Measurements from ENCODE around the gene SEC11C. TPM values are rescaled to one million over a fixed set of nuclear protein-coding genes. Genes with fewer than 3 reads are reported as not detected.

Gene SEC11C
- total and polyA plus RNA-seq, 2 of the 8 experiments (the other 6 are each of a cell fraction or from before 2014, with no cell fraction given): 27.1 to 59.3 TPM

GRCh38 chr18:59140302-59140885, 710 bp downstream of the SEC11C start:
- Histone ChIP-seq H3K9me3 (ENCODE audit: insufficient read depth in 2 of 2, low read depth in 1 of 2, low read length in 1 of 2) (no peaks in the 10 kb centered on the region), H4K5ac (ENCODE audit: insufficient read length, low read depth, low read length) (no peak overlapping the region), H3K79me1 (ENCODE audit: low read depth, low read length) (no peaks in the 10 kb centered on the region), H3K14ac (ENCODE audit: insufficient read length) (no peak overlapping the region), H2AK5ac (ENCODE audit: low read depth, low read length) (no peak overlapping the region), H2BK120ac (replicated peaks; ENCODE audit: low read depth, low read length) (no peak overlapping the region), H3K4me2 (ENCODE audit: insufficient read depth in 1 of 2, low read depth in 2 of 2, low read length in 2 of 2) (peak overlapping the region; percentile 83 to 90), H3K36me3 (ENCODE audit: control insufficient read depth in 2 of 4, insufficient read depth in 4 of 4, low read length in 3 of 4) (no peaks in the 10 kb centered on the region), H3K9ac (replicated peaks in 1 of 4; ENCODE audit: extremely low read depth in 1 of 4, low read depth in 3 of 4, low read length in 3 of 4) (peak overlapping the region in 3 of 4 experiments; percentile 1 to 53 (median 38); a peak in 6 of 7 replicates), H4K91ac (replicated peaks; ENCODE audit: insufficient read length, low read length) (no peak overlapping the region), H3K4me1 (replicated peaks in 1 of 4; ENCODE audit: control insufficient read depth in 3 of 4, insufficient read depth in 4 of 4, low read length in 3 of 4) (peaks cover 0 to 7% (median 2%) of the 10 kb centered on the region in 4 experiments; a peak in 4 of 7 replicates), H3K79me2 (ENCODE audit: control insufficient read depth in 1 of 2, insufficient read depth in 2 of 2, low read length in 2 of 2) (peaks cover 0 to 37% of the 10 kb centered on the region in 2 experiments; a peak in 2 of 4 replicates), H4K20me1 (replicated peaks in 1 of 2; ENCODE audit: control insufficient read depth in 1 of 2, insufficient read depth in 2 of 2, low read length in 2 of 2) (peaks cover 0 to 3% of the 10 kb centered on the region in 2 experiments), H2AFZ (ENCODE audit: low read length) (no peak overlapping the region; the same call in 1 of the 2 replicates), H3K23me2 (ENCODE audit: low read depth, low read length) (peaks cover 3% of the 10 kb centered on the region), H3K27me3 (replicated peaks in 1 of 4; ENCODE audit: control insufficient read depth in 3 of 4, extremely low read depth in 1 of 4, insufficient read depth in 3 of 4, low read length in 3 of 4) (no peaks in the 10 kb centered on the region), H3K18ac (ENCODE audit: extremely low read depth, low read length) (no peak overlapping the region), H3K56ac (replicated peaks; ENCODE audit: insufficient read length, low read depth, low read length) (no peak overlapping the region), H2BK12ac (ENCODE audit: low read depth, low read length) (no peak overlapping the region), H3K4me3 (ENCODE audit: extremely low read depth in 1 of 4, insufficient read depth in 2 of 4, low read depth in 3 of 4, low read length in 4 of 4) (peak overlapping the region; percentile 59 to 91 (median 82)), H2BK15ac (ENCODE audit: low read length) (no peak overlapping the region), H2BK20ac (ENCODE audit: low read length) (no peak overlapping the region), H3K23ac (ENCODE audit: insufficient read length) (no peak overlapping the region), H4K8ac (ENCODE audit: extremely low read depth, insufficient read depth, low read length) (no peak overlapping the region), H2BK5ac (ENCODE audit: low read depth, low read length) (no peak overlapping the region), H3K4ac (replicated peaks; ENCODE audit: insufficient read length, low read depth, low read length) (no peak overlapping the region), H3K27ac (ENCODE audit: low read depth, low read length) (no peak overlapping the region)
- 5% methylated on average over 15 of the region's 16 CpGs; no CpG with 5 or more reads in 1 of the 2 experiments for WGBS, 2 experiments (ENCODE audit: extremely low coverage in 1 of 2, insufficient coverage in 1 of 2, insufficient read length in 1 of 2, insufficient replicate concordance in 2 of 2, low coverage in 1 of 2, low lambda C conversion rate in 2 of 2, missing lambda C conversion rate in 1 of 2)
- FAIRE-seq (no peak), DNase-seq (ENCODE audit: low read depth in 1 of 2, low spot score in 2 of 2) (no peak)
- ChIA-PET POLR2A (ENCODE audit: partially characterized antibody) (interaction anchor here (1.3 to 1.8 kb wide), 2 partner anchors 79 to 278 kb away, joined by 4 to 5 read pairs; partner anchors contain the start of gene GRP), CTCF (ENCODE audit: partially characterized antibody) (interaction anchor here (1.3 to 2.1 kb wide), 7 partner anchors 9 to 372 kb away, joined by 3 to 8 read pairs (median 4); no protein-coding TSS in a partner anchor)
- TF ChIP-seq HDAC2 (IDR thresholded peaks at IDR 0.05; ENCODE audit: borderline replicate concordance in 1 of 2, low read depth in 2 of 2, low read length in 2 of 2) (0 out of 4 replicates have a peak, but pooled peaks of 1 of the 2 experiments have one; percentile 50), E2F6 (IDR thresholded peaks at IDR 0.05) (no peak), BRCA1 (IDR thresholded peaks at IDR 0.05; ENCODE audit: low read depth, low read length) (no peak), ZNF274 (IDR thresholded peaks at IDR 0.05; ENCODE audit: borderline replicate concordance, extremely low read depth, low read length) (no peak), ASH2L (IDR thresholded peaks at IDR 0.05; ENCODE audit: low read length) (peak; percentile 1), SP4 (IDR thresholded peaks at IDR 0.05; ENCODE audit: low read length) (no peak), CTCF (IDR thresholded peaks at IDR 0.05; ENCODE audit: control extremely low read depth in 1 of 3, insufficient read depth in 1 of 3, low read depth in 1 of 3, low read length in 3 of 3) (peak in 1 of 3 experiments; percentile 21; a peak in 1 of 4 replicates), SP1 (IDR thresholded peaks at IDR 0.05; ENCODE audit: low read depth, low read length) (no peak)
- TF ChIP-seq, protein P1, sequence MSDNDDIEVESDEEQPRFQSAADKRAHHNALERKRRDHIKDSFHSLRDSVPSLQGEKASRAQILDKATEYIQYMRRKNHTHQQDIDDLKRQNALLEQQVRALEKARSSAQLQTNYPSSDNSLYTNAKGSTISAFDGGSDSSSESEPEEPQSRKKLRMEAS (IDR thresholded peaks at IDR 0.05): no peak
